HT1080 (cell line): ENCODE results near the gene NIT1. TPM values are rescaled to one million over a fixed set of nuclear protein-coding genes. Genes with fewer than 3 reads are reported as not detected.

Experiments
- small RNA-seq: library from RNA; depleted of rRNA; stranded (forward); fragments of <200 nt; gene quantifications from one replicate; pipeline ENCODE3, GENCODE V24; 2014
- total RNA-seq: library from RNA; depleted of rRNA; stranded (reverse); fragments of >200 nt; shearing (Covaris generic); gene quantifications from 2 replicates; pipeline ENCODE4 v1.2.3, GENCODE V29; 2014; rRNA removed

Gene NIT1
- total RNA-seq, 1 experiment from 2014 or later: 35.1 TPM

Small RNA genes lying within 50 kb of the gene (small RNA-seq; reads per million reads assigned to genes)
- not detected for gene RF01225

Other genes with a start within 250 kb of the NIT1 start
- not detected in 2 replicates for gene ITLN1, start 232.9 kb upstream of the NIT1 start, total RNA-seq
- gene ITLN2, start 163.3 kb upstream of the NIT1 start, total RNA-seq: not detected in 2 replicates
- gene F11R, start 97.0 kb upstream of the NIT1 start, total RNA-seq: 6.6 and 10.3 TPM in 2 replicates
- gene TSTD1, start 79.1 kb upstream of the NIT1 start, total RNA-seq: 0.30 TPM in 1 of 2 replicates, not detected in the other
- 79.4 and 81.9 TPM in 2 replicates for gene USF1, start 72.1 kb upstream of the NIT1 start, total RNA-seq
- 4.0 and 6.0 TPM in 2 replicates for gene ARHGAP30, start 48.2 kb upstream of the NIT1 start, total RNA-seq
- 1.4 and 1.9 TPM in 2 replicates for gene NECTIN4, start 28.5 kb upstream of the NIT1 start, total RNA-seq
- gene KLHDC9, start 19.7 kb upstream of the NIT1 start, total RNA-seq: 0.51 and 1.0 TPM in 2 replicates
- 124 and 137 TPM in 2 replicates for gene PFDN2, start 68 bp upstream of the NIT1 start, total RNA-seq
- 26.5 and 42.6 TPM in 2 replicates for gene DEDD, start 14.6 kb downstream of the NIT1 start, total RNA-seq
- gene UFC1, start 35.9 kb downstream of the NIT1 start, total RNA-seq: 68.1 and 68.2 TPM in 2 replicates
- 5.5 and 9.7 TPM in 2 replicates for gene USP21, start 41.4 kb downstream of the NIT1 start, total RNA-seq
- 9.0 and 12.9 TPM in 2 replicates for gene PPOX, start 48.3 kb downstream of the NIT1 start, total RNA-seq
- 63.3 and 89.1 TPM in 2 replicates for gene B4GALT3, start 59.4 kb downstream of the NIT1 start, total RNA-seq
- not detected in 2 replicates for gene ADAMTS4, start 80.9 kb downstream of the NIT1 start, total RNA-seq
- 185 and 202 TPM in 2 replicates for gene NDUFS2, start 84.3 kb downstream of the NIT1 start, total RNA-seq
- gene FCER1G, start 97.2 kb downstream of the NIT1 start, total RNA-seq: 0.64 TPM in 1 of 2 replicates, not detected in the other
- gene APOA2, start 105.5 kb downstream of the NIT1 start, total RNA-seq: not detected in 2 replicates
- 18.2 and 25.8 TPM in 2 replicates for gene TOMM40L, start 108.0 kb downstream of the NIT1 start, total RNA-seq
- not detected in 2 replicates for gene NR1I3, start 120.1 kb downstream of the NIT1 start, total RNA-seq
- 0.10 and 0.27 TPM in 2 replicates for gene PCP4L1, start 140.6 kb downstream of the NIT1 start, total RNA-seq
- gene MPZ, start 191.9 kb downstream of the NIT1 start, total RNA-seq: 1.4 and 2.2 TPM in 2 replicates
- gene SDHC, start 196.3 kb downstream of the NIT1 start, total RNA-seq: 16.1 and 67.9 TPM in 2 replicates
- not detected in 2 replicates for gene CFAP126, start 249.8 kb downstream of the NIT1 start, total RNA-seq